Breast epithelium (tissue), 4 donors: Measurements from ENCODE around the gene USP32. TPM values are rescaled to one million over a fixed set of nuclear protein-coding genes. Genes with fewer than 3 reads are reported as not detected.

Experiments used
- DNase-seq, 2 donors: peaks; one replicate each; pipeline ENCODE4 v3.0.0-alpha.2; 2019; ENCODE audit warnings: low spot score in 2 of 2
- H3K27ac ChIP-seq, 2 donors: fragments of 200-600 bp; sonication (generic) in 1 of 2; one replicate each; pipeline ENCODE4 v1.5.1; 2016 to 2019; ENCODE audit warnings: mild to moderate bottlenecking in 1 of 2
- H3K27me3 ChIP-seq, 2 donors: fragments of 200-600 bp; sonication (generic) in 1 of 2; one replicate each; pipeline versions ENCODE4 v1.5.1 to v1.6.0; 2017 to 2019; ENCODE audit warnings: control low read depth in 1 of 2, mild to moderate bottlenecking in 1 of 2
- H3K36me3 ChIP-seq: fragments of 200-600 bp; one replicate; pipeline ENCODE4 v1.5.1; 2019
- H3K4me1 ChIP-seq, 2 donors: fragments of 200-600 bp; sonication (generic); one replicate each; pipeline ENCODE4 v1.5.1; 2016 to 2019; ENCODE audit warnings: control low read depth in 1 of 2
- H3K4me3 ChIP-seq, 3 donors: fragments of 200-600 bp; sonication (generic); 1 replicate in 2 of 3; 2 replicates in 1 of 3; pipeline ENCODE4 v1.5.1; 2016 to 2019; ENCODE audit warnings: mild to moderate bottlenecking in 3 of 3, moderate library complexity in 2 of 3
- H3K9me3 ChIP-seq, 2 donors: fragments of 200-600 bp; sonication (generic) in 1 of 2; one replicate each; pipeline ENCODE4 v1.5.1; 2016 to 2019; ENCODE audit warnings: control low read depth in 1 of 2
- CTCF ChIP-seq, 3 donors: fragments of 450-650 bp; IDR thresholded peaks; one replicate each; pipeline ENCODE4 v1.5.1; 2016 to 2017; ENCODE audit warnings: antibody characterized with exemption in 3 of 3, mild to moderate bottlenecking in 3 of 3, moderate library complexity in 3 of 3
- POLR2A ChIP-seq: fragments of 450-650 bp; IDR thresholded peaks from one replicate; pipeline ENCODE4 v1.6.1; 2016; ENCODE audit warnings: antibody characterized with exemption, mild to moderate bottlenecking, moderate library complexity
- POLR2AphosphoS5 ChIP-seq, 3 donors: sonication (generic); formaldehyde crosslinking; IDR thresholded peaks; one replicate each; pipeline ENCODE4 v1.6.1; 2017; ENCODE audit warnings: antibody characterized with exemption in 3 of 3
- intact Hi-C: fragments of 100-400 bp; cut with DNase I; formaldehyde crosslinking; loops from one replicate; pipeline ENCODE4 v1.15.1; 2023; ENCODE audit warnings: low total_unique reads
- total RNA-seq, 3 donors: library from RNA; depleted of rRNA; stranded (reverse); fragments of >200 nt; gene quantifications; one replicate each; pipeline ENCODE4 v1.1.0, GENCODE V29; 2016

The USP32 gene
- total RNA-seq, 3 donors from 2014 or later, result 66.2 to 95.1 (median 69.1) TPM

DNA sequence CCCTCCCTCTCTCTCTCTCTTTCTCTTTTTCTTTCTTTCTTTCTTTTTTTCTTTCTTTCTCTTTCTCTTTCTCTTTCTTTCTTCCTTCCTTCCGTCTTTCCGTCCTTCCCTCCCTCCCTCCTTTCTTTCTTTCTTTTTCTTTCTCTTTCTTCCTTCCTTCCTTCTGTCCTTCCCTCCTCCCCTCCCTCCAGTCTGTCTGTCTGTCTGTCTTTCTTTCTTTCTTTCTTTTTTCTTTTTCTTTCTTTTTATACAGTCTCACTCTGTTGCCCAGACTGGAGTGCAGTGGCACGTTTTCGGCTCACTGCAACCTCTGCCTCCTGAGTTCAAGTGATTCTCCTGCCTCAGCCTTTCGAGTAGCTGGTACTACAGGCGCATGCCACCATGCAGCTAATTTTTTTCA, 227.8 kb downstream of the USP32 start:
- no peak overlapping the region for H3K4me3 ChIP-seq
- no peaks in the 10 kb centered on the region for H3K9me3 ChIP-seq
- DNase-seq, result no peak
- no peaks in the 10 kb centered on the region for H3K4me1 ChIP-seq
- no peaks in the 10 kb centered on the region for H3K27me3 ChIP-seq
- intact Hi-C loops, result no loop called here
- no peaks in the 10 kb centered on the region for H3K36me3 ChIP-seq
- no peak overlapping the region for H3K27ac ChIP-seq
- TF ChIP-seq CTCF (IDR thresholded peaks at IDR 0.05), result no peak
- no peak for TF ChIP-seq POLR2AphosphoS5 (IDR thresholded peaks at IDR 0.05)
- no peak for TF ChIP-seq POLR2A

GRCh38 chr17:60163108-60163784, 228.7 kb downstream of the USP32 start:
- Histone ChIP-seq H3K9me3 (no peaks in the 10 kb centered on the region), H3K4me3 (no peak overlapping the region), H3K4me1 (no peaks in the 10 kb centered on the region), H3K27me3 (no peaks in the 10 kb centered on the region), H3K36me3 (no peaks in the 10 kb centered on the region), H3K27ac (peak overlapping the region in 1 of 2 donors; percentile 38)
- DNase-seq, result no peak
- intact Hi-C loops, result no loop called here
- TF ChIP-seq CTCF (IDR thresholded peaks at IDR 0.05) (no peak), POLR2A (no peak), POLR2AphosphoS5 (IDR thresholded peaks at IDR 0.05) (no peak)

GRCh38 chr17:60161598-60162330, 230.2 kb downstream of the USP32 start:
- Histone ChIP-seq H3K4me3 (no peak overlapping the region), H3K27me3 (no peaks in the 10 kb centered on the region), H3K9me3 (no peaks in the 10 kb centered on the region), H3K36me3 (no peaks in the 10 kb centered on the region), H3K4me1 (no peaks in the 10 kb centered on the region), H3K27ac (peak overlapping the region in 1 of 2 donors; percentile 38)
- TF ChIP-seq POLR2A (no peak), CTCF (IDR thresholded peaks at IDR 0.05) (no peak), POLR2AphosphoS5 (IDR thresholded peaks at IDR 0.05) (no peak)
- DNase-seq, result no peak
- intact Hi-C loops, result no loop called here

DNA sequence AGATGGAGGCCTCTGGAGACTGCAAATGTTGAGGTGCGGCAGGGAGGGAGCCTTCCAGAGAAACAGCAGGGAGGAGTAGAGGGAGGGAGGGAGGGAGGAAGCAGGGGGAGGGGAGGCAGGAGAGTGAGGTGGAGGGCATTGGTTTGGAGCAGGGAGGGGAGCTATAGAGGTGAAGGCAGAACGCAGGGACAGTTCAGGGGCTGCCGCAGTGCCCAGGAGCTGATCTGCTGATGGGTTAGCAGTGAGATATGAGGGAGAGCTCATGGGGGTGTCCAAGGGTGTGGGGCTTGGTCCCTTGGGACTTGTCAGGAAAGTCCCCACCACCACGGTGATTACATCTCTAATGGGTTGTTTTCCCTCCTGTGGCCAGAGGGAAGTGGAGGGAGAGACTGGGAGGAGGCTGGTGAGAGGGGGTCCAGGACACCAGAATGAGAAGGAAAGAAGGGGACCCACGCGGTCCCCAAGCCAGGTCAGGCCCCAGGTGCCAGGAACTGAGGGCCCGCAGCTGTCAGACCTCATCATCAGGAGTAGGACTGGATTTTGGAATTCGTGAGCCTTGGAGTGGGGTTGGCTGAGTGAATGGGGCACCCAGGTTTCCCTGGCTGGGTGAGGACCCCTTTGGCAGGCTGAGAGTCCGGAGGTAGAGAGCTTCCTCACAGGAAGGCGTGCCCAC, 231.0 kb downstream of the USP32 start:
- Histone ChIP-seq H3K4me3 (no peak overlapping the region), H3K9me3 (no peaks in the 10 kb centered on the region), H3K27ac (peak overlapping the region in 1 of 2 donors; percentile 38), H3K4me1 (no peaks in the 10 kb centered on the region), H3K36me3 (no peaks in the 10 kb centered on the region), H3K27me3 (no peaks in the 10 kb centered on the region)
- no peak for DNase-seq
- TF ChIP-seq CTCF (IDR thresholded peaks at IDR 0.05), result no peak
- intact Hi-C loops, result no loop called here

DNA sequence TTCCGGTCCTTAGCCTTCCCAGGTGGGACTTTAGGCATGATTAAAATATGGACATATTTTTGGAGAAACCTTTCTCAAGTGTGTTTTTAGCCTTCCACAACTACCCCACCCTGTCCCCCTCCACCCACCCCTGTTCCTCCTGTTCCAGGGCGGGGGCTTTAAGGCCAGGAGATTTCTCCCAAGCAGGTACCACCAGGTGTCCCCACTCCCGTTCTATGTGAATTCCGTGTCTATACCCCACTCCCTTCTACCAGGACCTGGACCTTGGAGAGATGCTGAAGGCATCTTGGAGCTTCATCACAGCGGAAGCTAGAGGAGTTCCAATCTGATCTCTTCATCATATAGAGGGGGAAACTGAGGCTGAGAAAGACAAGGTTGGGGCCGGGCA, 232.5 kb downstream of the USP32 start:
- Histone ChIP-seq H3K4me3 (no peak overlapping the region), H3K27ac (no peak overlapping the region), H3K4me1 (no peaks in the 10 kb centered on the region), H3K36me3 (no peaks in the 10 kb centered on the region), H3K9me3 (no peaks in the 10 kb centered on the region), H3K27me3 (no peaks in the 10 kb centered on the region)
- intact Hi-C loops, result no loop called here
- DNase-seq, result no peak
- TF ChIP-seq POLR2AphosphoS5 (IDR thresholded peaks at IDR 0.05) (no peak), CTCF (IDR thresholded peaks at IDR 0.05) (no peak), POLR2A (no peak)
